DMS 273 (cell line): Measurements from ENCODE around the gene APBB2.

ENCODE experiments used
- DNase-seq: peaks from one replicate; lab custom pipeline; 2025; ENCODE audit not compliant: unreplicated experiment; lab: John Stamatoyannopoulos, UW

Gene APBB2

DNA sequence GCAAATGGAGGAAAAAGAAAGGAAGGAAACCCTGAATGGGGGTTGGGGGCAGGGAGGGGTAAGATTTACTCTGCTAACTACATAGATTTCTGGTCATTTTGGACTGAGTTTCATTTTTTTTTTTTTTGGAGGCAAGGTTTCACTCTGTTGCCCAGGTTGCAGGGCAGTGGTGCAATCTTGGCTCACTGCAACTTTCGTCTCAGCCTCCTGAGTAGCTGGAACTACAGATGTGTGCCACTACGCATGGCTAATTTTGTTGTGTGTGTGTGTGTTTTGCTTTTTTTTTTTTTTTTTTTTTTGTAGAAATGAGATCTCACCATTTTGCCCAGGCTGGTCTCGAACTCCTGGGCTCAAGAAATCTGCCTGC is 223.5 kb downstream of the APBB2 start:
- no peak for DNase-seq

DNA sequence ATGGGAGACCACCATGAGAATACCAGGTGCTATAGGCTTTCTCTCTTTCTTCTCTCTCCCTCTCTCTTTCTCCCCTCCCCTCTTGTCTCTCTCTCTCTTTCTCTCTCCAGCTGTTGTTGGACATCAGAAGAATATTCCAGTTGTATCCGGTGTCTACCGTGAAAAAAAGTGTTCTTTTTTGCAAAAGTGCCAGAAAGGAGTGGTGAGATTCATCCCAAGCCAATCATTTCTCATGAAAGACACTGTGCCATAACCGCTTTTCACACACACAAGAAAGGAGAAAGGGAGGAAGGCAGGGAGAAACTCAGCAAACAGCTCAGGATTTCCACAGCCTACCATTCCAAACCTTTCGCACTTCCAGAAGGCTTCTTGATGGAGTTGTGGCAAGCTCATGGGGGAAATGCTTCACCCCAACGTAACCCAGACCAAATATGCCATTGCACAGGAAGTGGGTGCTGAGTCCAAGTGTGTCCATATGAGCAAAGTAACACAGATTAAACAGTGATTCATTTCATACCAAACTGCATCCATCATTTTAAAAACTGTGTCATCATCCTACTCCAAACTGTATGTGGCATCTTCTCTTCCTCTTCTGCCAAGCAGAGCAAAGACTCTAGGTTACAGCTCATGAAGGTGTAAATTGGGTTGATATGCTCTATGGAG is 224.0 kb downstream of the APBB2 start:
- no peak for DNase-seq

DNA sequence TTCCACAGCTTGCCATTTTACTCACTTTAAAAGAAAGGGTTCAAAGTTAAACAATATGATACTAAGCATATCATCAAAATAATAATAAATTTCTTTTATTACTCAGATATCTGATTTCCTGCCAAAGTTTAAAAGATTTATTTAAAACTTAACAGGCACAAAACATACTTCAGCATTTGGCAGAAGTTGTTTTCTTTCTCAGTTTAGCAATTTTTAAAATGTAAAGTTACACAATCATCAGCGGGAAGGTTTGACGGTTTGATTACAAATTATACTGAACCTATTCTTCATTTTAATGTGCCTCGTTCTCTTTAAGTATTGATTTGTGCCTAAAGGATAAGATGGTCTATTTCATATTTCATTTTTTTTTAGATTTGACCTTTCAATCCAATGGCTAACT is 227.2 kb downstream of the APBB2 start:
- DNase-seq = no peak

DNA sequence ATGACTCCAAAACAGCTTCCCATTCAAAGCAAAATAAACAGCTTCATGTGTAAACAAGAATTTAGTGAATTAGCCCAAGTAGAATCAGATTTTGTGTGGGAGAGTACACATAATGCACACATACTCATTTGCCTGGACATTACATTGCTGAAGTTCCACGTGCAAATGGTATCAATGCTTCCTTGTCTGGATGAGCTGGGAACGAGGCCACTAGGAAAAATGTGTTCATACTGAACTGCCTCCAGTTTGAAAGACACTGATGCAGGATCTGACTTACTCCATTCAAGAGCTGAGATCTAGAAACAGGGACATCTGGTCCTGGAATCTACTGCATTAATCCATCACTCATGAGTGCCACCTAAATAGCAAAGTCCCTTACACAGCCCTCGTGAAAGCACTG is 228.0 kb downstream of the APBB2 start:
- DNase-seq = no peak

DNA sequence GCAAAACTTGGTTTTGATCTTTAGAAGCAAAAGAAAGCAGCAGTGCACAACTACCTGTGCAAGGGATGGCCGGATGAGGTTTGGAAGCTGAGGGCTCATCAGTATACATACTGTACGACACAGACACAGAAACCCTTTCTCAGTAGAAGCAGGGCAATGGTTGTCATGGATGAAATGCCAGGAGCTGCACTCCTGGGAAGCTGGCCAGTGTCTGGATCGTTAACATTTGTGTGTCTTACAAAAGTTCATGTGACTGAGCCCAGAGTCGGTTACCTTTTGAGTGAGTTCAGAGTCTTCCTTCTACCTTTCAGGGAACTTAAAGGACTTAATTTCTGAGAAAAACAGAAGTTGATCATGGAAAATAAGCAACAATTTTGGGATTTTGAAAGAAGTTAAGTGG is 230.3 kb downstream of the APBB2 start:
- no peak for DNase-seq

DNA sequence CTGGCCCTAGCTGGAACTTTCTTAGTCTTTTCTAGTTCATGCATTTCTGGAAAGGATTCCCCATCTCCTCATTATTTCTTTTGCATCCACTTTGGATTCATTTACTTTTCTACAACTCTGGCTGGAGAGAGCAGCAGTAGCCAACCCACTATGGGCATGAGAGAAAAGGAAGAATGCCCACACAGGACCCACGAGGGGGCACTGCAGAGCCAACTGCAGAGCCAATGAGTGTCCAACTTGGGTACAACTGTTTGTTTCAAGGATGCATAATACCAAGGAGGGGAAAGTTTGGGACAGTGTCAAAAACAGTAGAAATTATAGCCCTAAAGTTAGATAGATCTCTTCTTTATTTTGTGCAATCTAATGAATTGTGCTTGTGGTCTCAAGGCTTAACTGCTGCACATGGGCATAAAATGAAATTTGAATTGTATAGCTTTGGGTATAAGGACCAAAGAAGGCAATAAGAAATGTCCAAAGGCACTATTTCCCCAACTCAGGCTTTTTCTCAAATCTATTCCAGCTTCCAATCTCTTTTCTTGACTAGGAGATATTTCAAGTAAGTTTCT is 233.9 kb downstream of the APBB2 start:
- peak; percentile 38 for DNase-seq

DNA sequence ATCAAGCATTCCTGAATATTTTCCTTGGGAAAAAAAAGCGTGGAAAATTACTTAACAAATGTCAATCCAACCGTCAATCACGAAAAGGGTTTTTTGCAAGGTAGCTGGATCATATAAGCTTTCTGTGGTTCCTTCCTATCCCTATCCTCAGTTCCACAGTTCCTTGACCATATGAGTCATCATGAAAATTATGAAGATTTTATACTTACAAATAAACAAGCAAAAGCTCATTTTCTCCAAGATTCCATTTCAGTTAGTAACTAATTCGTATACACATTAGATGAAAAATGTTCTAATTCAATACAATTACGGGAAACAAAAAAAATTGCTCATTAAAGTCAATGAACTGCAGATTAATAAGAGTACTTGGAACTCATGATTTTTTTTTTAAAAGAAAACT is 235.8 kb downstream of the APBB2 start:
- no peak for DNase-seq

DNA sequence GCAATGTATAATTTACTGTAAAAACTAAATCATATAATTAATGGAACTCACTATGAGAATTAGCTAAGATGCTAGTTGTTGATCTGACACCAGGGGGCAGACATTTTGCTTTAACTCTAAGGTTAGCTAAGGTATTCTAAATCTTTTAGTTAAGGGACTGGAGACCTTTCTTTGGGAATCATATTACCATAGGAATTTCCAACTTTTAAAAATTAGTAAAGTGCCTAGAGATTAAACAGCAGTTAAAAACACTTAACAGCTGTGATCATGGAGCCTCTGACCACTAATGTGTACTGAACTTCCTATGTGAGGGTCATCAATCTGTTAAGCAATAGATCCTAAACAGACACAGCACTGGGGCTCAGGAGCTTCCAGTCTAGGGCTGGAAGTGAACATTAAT is 238.0 kb downstream of the APBB2 start:
- peak; percentile 71 for DNase-seq

DNA sequence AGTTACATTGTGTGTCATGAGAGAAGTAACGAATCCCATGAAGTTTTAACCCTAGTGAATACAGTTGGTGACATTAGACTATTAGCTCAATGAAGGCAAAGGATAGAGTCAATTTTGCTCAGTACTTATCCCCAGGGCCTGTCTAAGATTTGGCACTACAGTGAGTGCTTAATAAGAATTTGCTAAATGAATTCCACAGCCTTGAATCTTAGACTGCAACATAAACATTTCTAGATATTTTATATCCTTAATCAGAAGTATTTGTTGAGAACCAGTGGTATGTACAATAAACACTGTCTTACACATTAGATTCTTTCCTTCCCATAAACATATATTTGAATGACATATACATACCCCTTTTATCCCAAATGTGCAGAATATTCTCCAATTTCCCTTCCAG is 241.6 kb downstream of the APBB2 start:
- no peak for DNase-seq

DNA sequence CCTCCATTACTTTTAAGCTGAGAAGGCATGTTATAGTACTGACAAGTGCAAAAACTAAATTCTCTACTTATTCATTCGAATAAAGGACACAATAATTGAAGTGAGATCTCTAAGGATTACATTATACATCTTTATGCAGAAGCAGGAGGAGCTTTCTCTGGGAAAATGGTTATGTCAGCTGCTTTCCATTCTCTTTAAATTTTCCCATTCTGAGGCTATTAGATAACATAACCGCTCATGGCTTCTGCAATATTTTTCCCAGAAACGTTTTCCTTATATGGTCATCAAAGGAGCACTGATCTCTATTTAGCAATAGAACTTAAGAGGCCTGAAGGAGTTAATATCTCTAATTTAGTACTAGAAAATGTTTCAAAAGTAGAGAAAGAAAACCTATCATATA is 243.0 kb downstream of the APBB2 start:
- DNase-seq = no peak

DNA sequence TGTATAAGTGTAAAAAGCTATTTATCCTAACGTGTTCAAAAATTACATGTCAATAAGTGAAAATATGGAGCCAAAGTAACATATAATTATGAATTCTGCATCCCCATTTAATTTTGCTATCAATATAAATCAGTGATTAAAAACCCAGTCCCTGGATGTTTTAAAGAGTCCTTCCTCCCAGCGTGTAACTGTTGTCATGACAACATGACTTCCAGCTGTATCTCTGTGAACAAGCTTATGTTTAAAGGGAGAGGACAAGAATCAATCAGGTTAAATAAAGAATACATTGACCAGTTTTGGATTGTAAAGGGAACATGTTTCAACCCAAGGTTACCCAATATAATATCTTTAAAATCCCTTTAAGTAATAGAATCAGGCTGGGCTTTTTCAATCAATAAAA is 244.8 kb downstream of the APBB2 start:
- DNase-seq = no peak

DNA sequence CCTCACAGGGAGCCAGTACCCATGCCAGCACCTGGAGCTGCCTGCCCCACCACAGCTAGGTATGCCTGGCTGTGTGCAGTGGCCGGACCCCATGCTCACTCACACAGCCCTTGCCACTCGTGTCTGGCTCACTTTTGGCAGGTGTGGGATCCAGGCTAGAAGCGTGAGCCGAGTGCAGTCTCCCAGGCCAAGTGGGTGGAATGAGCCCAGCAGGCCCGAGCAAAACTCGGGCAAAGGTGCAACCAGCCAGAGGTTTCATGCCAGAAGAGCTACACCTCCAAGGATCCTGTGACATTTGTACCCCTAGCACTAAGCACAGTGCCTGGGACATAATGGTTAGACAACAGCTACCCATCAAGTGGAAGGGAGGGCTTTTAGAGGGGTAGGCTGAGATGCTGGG is 246.8 kb downstream of the APBB2 start:
- DNase-seq = no peak

DNA sequence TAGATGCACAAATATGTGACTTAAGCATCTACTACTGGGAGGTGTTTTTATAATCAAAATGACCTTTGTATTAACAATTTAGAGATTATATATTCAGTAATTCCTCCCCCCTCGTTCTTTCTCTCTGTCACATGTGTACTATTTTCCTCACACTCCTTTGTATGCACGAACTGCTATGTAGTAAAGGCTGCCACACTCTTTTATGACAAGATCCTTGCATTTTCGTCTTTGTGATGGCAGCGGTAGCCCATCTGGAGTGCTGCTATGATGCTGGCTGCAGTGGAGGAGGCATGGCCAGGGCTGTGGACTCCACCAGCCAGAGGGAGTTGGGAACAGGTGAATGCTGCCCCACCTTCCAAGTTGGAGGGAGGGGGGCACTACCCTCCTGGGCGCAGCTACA is 248.3 kb downstream of the APBB2 start:
- no peak for DNase-seq

DNA sequence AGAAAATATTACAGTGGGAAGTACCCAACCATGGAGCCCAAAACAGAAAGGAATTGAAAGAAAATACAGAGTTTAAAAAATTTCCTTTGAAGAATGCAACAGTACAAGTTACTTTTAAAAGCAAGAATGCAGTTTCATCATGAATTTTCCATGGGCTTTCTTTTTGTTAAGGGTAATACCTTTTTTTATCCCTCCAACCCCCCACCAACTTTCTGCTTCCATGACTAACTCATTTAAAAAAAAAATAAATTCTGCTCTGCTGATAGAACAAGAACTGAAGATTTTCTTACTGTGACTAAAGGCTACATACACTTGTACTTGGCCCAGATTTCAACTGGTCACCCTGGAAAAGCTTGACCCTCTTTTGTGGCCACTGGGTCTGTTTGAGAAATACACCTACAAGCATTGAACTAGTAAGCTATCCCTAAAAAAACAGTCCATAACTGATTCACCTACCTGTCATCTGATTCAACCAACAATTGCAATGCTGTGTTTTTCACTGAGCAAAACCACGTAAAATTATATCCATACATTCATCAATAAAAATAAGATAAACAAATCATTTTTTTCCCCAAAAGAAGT is 250.4 kb downstream of the APBB2 start:
- no peak for DNase-seq

DNA sequence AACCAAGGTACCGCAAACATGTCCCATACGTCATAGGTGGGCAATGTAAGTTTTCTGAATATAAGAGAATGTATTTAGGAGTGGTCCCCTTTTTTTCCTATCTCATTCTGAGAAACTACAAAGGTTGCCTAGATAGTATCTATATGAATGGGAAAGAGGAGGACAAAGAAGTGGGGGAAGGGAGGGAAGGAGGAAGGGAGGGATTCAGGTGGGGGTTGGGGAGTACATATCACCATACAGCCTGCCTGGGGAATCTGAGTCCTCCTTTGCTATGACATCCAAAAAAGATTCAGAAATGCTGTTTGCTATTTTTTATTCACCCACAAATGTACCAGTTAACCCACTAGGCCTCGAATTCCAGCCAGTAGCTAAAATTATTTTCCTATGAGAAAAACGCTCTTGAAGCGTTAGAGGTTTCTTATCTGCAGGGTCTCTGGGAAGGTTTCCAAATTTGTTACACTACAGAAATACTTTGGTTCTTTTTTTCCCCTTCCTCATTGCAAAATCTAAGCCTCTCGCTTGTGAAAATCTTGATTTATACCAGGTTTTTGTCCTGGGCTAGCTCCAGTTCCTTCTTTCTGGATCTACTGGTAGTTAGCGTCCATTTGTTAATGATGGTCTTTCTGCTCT is 251.7 kb downstream of the APBB2 start:
- DNase-seq = no peak

DNA sequence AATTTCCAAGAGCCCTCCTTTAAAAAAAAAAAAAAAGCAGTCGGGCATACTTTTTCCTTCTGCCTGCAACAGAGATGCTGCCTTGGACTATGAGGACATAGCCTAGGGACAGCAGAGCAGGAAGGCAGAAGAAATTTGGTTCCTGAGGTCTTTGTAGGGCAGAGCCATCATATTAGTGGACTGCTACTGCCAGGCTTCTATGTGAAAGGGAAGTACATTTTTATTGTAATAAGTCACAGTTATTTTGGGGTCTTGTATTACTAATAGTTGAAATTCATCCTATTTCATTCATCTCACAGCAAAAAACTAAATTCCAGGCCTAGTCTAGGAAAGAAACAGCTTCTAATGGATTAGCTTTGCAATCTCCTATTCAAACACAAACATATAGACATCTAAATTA is 253.4 kb downstream of the APBB2 start:
- no peak for DNase-seq

DNA sequence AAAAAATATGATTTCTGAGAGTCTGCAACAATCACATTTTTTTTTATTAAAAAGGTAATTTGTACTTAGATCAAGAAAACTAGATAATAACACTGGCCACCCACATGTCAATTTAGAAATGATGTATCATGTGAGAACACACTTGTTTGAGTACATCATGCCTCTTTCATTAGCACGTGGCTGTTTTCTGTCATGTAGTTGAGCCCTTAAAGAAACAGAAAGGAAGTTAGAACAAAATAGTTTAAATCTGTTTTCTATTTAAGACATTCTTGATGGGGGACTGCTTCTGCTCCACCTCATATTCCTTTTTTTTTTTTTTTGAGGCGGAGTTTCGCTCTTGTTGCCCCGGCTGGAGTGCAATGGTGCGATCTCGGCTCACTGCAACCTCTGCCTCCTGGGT is 257.1 kb downstream of the APBB2 start:
- DNase-seq = no peak

DNA sequence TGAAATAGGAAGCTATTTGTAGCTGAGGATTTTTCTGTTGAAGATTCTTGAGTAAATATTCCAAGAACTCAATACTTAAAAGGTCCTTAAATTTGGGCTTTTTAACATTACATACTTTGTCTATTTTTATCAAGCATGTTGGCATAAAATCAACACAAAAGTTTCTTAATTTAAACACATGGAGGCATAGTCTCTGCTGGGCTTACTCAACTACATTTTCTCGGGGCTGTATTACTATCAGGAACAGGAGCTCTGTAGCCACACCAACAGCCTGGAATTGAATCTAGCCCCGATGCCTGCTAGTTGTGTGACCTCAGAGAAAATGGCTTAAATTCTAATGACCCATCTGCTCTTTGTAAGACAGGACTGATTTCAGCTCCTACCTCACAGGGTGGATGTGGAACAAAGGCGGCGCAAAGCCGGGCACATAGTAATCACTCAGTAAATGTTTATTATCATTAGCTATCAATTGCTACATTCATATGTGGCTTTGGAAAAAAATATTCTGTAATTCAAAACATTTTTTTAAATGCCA is 257.6 kb downstream of the APBB2 start:
- peak; percentile 4 for DNase-seq

DNA sequence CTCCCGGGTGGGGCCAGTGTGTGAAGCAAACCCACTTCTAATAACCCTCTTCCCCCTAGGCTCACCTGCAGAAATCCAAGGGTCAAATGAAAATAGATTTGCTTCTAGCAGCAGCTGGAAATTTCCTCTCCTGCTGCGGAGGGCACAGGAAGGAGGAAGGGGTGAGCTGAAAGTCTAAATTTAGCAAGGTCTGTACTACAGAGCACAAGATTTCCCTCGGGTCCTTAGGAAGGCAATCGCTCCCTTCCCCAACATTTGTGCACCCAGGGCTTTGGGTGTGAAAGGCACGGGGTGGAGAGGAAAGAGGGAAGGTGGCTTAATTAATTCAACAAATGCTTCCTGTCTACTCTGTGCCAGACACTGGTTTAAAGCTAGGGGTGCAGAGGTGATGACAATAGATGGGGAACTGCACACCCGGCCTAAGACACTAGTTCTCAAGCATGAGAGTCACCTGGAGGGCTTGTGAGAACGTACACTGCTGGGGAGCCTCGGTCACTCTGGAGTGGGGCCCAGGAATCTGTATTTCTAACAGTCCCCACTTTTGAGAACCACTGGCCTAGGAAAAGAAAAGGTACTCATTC is 260.2 kb downstream of the APBB2 start:
- no peak for DNase-seq

DNA sequence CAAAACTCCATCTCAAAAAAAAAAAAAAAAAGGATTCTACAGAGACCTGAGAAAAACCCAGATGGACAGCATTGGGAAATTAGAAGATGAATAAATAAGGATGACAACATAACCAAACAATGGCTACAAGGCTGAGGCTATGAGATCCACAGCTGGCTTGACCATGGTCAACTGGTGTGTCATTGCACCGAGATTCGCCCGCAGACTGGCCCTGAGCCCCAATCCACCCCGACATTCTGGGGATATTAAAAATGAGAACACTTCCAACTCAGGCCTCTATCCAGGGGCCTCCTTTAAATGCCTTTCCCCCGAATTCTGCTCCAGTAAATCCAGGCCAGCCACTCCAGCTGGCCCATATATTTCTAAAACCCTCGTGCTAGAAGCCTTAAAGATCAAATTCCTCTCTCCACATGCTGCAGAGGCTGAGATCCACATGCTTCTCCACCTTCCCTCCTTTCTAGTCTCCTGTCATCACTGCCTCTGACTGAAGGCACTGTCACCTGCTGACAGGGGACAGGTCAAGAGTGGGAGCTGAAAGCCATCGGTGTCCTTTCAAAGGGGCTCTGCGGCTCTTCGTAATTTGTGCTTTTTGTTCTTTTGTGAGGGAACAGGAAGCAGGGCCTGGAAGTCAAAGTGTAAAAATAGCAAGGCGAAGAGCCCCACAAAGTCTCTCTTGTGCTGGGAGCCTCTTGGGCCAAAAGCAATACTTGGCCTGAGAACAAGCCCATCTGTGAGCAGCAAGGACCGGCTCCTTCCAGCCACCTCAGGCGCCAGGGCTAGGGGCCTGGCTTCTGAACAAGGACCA is 260.9 kb downstream of the APBB2 start:
- DNase-seq = no peak

DNA sequence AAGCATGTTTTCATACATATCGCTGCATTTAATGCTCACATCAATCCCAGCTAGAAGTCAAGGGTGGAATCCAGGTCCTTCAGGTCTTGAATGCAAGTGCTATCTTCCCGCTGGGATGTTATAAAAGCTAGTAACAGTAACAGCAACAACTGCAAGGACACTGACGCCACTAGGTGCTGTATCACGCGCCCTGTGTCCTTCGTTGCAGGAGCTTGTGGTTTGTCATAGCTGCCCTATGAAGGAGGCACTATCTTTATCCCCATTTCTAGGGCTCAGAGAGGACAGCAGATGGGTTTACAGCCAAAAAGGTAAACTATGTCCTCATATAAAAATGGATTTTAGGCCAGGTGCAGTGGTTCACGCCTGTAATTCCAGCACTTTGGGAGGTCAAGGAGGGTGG is 261.7 kb downstream of the APBB2 start:
- DNase-seq = no peak
